Measurements from ENCODE around the gene ZRSR2. TPM values are rescaled to one million over a fixed set of nuclear protein-coding genes. Genes with fewer than 3 reads are reported as not detected.

ZRSR2 gene
- total and polyA plus RNA-seq, 9 of the 15 experiments (the other 6 are each of a cell fraction or from before 2014, with no cell fraction given) = 3.5 to 19.5 (median 8.6) TPM

GRCh38 chrX:15781961-15782699, 8.2 kb upstream of the ZRSR2 start:
- 72% methylated on average over 5 of the region's 13 CpGs for WGBS (ENCODE audit: insufficient coverage, low coverage, missing lambda C conversion rate)
- intact Hi-C loops (cut with micrococcal nuclease) = no loop called here
- no peaks in the 10 kb centered on the region for H3K9me1 ChIP-seq (ENCODE audit: control insufficient read depth, insufficient read depth, low read length)
- H4K20me1 ChIP-seq (replicated peaks; ENCODE audit: control insufficient read depth, insufficient read depth, low read length) = no peaks in the 10 kb centered on the region
- H3K9me3 ChIP-seq (replicated peaks; ENCODE audit: control insufficient read depth, insufficient read depth, low read depth, low read length) = no peaks in the 10 kb centered on the region
- ChIA-PET CTCF (ENCODE audit: low intra/inter-chr PET ratio) (no interaction called here), POLR2A (no interaction called here)
- peaks cover 3% of the 10 kb centered on the region; the same call in 1 of the 3 replicates for H3K36me3 ChIP-seq (ENCODE audit: control insufficient read depth, insufficient read depth, low read length)
- H3K4me3 ChIP-seq = no peak overlapping the region
- H3K79me2 ChIP-seq (ENCODE audit: control insufficient read depth, insufficient read depth, low read length) = no peaks in the 10 kb centered on the region
- no peak overlapping the region for H2AFZ ChIP-seq (ENCODE audit: low read depth, low read length)
- FAIRE-seq (no peak), ATAC-seq (no peak), DNase-seq (ENCODE audit: extremely low read depth in 1 of 4, low spot score in 3 of 4) (no peak)
- no peak for TF ChIP-seq SNIP1 (IDR thresholded peaks at IDR 0.05; ENCODE audit: low read depth)
- TF ChIP-seq ZNF717 (CRISPR knock-in tag; IDR thresholded peaks at IDR 0.05) = no peak
- no peak for TF ChIP-seq ZNF121 (CRISPR knock-in tag; conservative IDR thresholded peaks at IDR 0.05)
- TF ChIP-seq, protein P1, sequence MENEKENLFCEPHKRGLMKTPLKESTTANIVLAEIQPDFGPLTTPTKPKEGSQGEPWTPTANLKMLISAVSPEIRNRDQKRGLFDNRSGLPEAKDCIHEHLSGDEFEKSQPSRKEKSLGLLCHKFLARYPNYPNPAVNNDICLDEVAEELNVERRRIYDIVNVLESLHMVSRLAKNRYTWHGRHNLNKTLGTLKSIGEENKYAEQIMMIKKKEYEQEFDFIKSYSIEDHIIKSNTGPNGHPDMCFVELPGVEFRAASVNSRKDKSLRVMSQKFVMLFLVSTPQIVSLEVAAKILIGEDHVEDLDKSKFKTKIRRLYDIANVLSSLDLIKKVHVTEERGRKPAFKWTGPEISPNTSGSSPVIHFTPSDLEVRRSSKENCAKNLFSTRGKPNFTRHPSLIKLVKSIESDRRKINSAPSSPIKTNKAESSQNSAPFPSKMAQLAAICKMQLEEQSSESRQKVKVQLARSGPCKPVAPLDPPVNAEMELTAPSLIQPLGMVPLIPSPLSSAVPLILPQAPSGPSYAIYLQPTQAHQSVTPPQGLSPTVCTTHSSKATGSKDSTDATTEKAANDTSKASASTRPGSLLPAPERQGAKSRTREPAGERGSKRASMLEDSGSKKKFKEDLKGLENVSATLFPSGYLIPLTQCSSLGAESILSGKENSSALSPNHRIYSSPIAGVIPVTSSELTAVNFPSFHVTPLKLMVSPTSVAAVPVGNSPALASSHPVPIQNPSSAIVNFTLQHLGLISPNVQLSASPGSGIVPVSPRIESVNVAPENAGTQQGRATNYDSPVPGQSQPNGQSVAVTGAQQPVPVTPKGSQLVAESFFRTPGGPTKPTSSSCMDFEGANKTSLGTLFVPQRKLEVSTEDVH (IDR thresholded peaks at IDR 0.05; ENCODE audit: low read depth, partially characterized antibody) = no peak
- no peak for TF ChIP-seq SMAD2 (IDR thresholded peaks at IDR 0.05; ENCODE audit: low read depth, low read length)
- no peak for TF ChIP-seq GTF2B (IDR thresholded peaks at IDR 0.05; ENCODE audit: extremely low read depth, insufficient read length)
- TF ChIP-seq, protein P2, sequence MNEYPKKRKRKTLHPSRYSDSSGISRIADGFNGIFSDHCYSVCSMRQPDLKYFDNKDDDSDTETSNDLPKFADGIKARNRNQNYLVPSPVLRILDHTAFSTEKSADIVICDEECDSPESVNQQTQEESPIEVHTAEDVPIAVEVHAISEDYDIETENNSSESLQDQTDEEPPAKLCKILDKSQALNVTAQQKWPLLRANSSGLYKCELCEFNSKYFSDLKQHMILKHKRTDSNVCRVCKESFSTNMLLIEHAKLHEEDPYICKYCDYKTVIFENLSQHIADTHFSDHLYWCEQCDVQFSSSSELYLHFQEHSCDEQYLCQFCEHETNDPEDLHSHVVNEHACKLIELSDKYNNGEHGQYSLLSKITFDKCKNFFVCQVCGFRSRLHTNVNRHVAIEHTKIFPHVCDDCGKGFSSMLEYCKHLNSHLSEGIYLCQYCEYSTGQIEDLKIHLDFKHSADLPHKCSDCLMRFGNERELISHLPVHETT (CRISPR knock-in tag; conservative IDR thresholded peaks at IDR 0.05 in 1 of 2, IDR thresholded peaks at IDR 0.05 in 1 of 2) = no peak
- no peak for TF ChIP-seq FOXK1 (CRISPR knock-in tag; IDR thresholded peaks at IDR 0.05; ENCODE audit: borderline replicate concordance)
- no peak for TF ChIP-seq FOS (IDR thresholded peaks at IDR 0.05; ENCODE audit: extremely low read depth, insufficient read length)
- no peak for TF ChIP-seq EHMT2 (IDR thresholded peaks at IDR 0.05)
- no TSS peak for BruUV-seq (replicated peaks)
- H3K27ac ChIP-seq (ENCODE audit: extremely low read depth, low read depth, low read length) = no peak overlapping the region
- in situ Hi-C loops (cut with MboI) = no loop called here
- no peaks in the 10 kb centered on the region for H3K27me3 ChIP-seq (ENCODE audit: control insufficient read depth in 2 of 2, insufficient read depth in 2 of 2, low read length in 2 of 2)
- H3K9ac ChIP-seq (ENCODE audit: insufficient read depth in 1 of 2, low read depth in 2 of 2, low read length in 2 of 2) = no peak overlapping the region
- no peaks in the 10 kb centered on the region for H3K4me1 ChIP-seq (replicated peaks in 1 of 2; ENCODE audit: control insufficient read depth in 2 of 2, insufficient read depth in 2 of 2, low read length in 2 of 2)
- no peak overlapping the region for H3K4me2 ChIP-seq (ENCODE audit: insufficient read depth, low read length)
